Smooth muscle cell (in vitro differentiated cells): ENCODE results near the gene CDNF. TPM values are rescaled to one million over a fixed set of nuclear protein-coding genes. Genes with fewer than 3 reads are reported as not detected.

ENCODE experiments used
- DNase-seq: peaks from one replicate; lab custom pipeline; 2025; ENCODE audit not compliant: unreplicated experiment; lab: John Stamatoyannopoulos, UW
- H2AFZ ChIP-seq: fragments of 200-600 bp; sonication (generic); 2 replicates; pipeline ENCODE4 v1.6.0; 2016; ENCODE audit warnings: antibody characterized with exemption, low read depth, mild to moderate bottlenecking
- H3F3A ChIP-seq: fragments of 200-600 bp; sonication (generic); 2 replicates; pipeline ENCODE4 v1.6.0; 2017; ENCODE audit warnings: antibody characterized with exemption, low read depth
- H3K27ac ChIP-seq: fragments of 200-600 bp; sonication (generic); 2 replicates; pipeline ENCODE4 v1.5.1; 2016; ENCODE audit warnings: low read depth, mild to moderate bottlenecking
- H3K27me3 ChIP-seq: fragments of 200-600 bp; sonication (generic); 2 replicates; pipeline ENCODE4 v1.6.1; 2016; ENCODE audit warnings: low read depth, mild to moderate bottlenecking
- H3K36me3 ChIP-seq: fragments of 200-600 bp; sonication (generic); 2 replicates; pipeline ENCODE4 v1.5.1; 2016; ENCODE audit warnings: low read depth
- H3K4me1 ChIP-seq: fragments of 200-600 bp; sonication (generic); 2 replicates; pipeline ENCODE4 v1.5.1; 2016; ENCODE audit warnings: low read depth
- H3K4me2 ChIP-seq: fragments of 200-600 bp; sonication (generic); 2 replicates; pipeline ENCODE4 v1.6.0; 2016; ENCODE audit warnings: mild to moderate bottlenecking
- H3K4me3 ChIP-seq: fragments of 200-600 bp; sonication (generic); 2 replicates; pipeline ENCODE4 v1.5.1; 2016; ENCODE audit warnings: mild to moderate bottlenecking
- H3K79me2 ChIP-seq: fragments of 200-600 bp; sonication (generic); 2 replicates; pipeline ENCODE4 v1.6.0; 2016; ENCODE audit warnings: low read depth, mild to moderate bottlenecking
- H3K9ac ChIP-seq: fragments of 200-600 bp; sonication (generic); 2 replicates; pipeline ENCODE4 v1.6.0; 2016; ENCODE audit warnings: low read depth
- H3K9me3 ChIP-seq: fragments of 200-600 bp; sonication (generic); replicated peaks from 2 replicates; pipeline ENCODE4 v1.5.1; 2016; ENCODE audit warnings: low read depth
- H4K20me1 ChIP-seq: fragments of 200-600 bp; sonication (generic); 2 replicates; pipeline ENCODE4 v1.6.0; 2016; ENCODE audit warnings: low read depth
- WGBS: methylation state at CpG from one replicate; pipeline ENCODE4 v1.1.7; 2016; ENCODE audit warnings: low lambda C conversion rate; 5-methylcytosine and 5-hydroxymethylcytosine counted together
- polyA plus RNA-seq: library from polyadenylated mRNA; unstranded; fragments of >200 nt; fragmentation: Nextera tagmentation; extraction: Ambion mirVana; gene quantifications from 2 replicates; pipeline ENCODE4 v1.2.1, GENCODE V29; 2016
- total RNA-seq: library from RNA; depleted of rRNA; stranded (reverse); fragments of >200 nt; gene quantifications from 2 replicates; pipeline ENCODE4 v1.2.3, GENCODE V29; 2014
- TF ChIP-seq, protein P1 (sequence below): fragments of 200-600 bp; sonication (generic); IDR thresholded peaks from 2 replicates; pipeline ENCODE4 v1.5.1; 2017; ENCODE audit warnings: borderline replicate concordance, mild to moderate bottlenecking, antibody characterized with exemption; ENCODE audit not compliant: insufficient read depth, poor library complexity, severe bottlenecking

Gene CDNF
- total and polyA plus RNA-seq, 2 experiments from 2014 or later = 0.63 to 4.1 TPM

DNA sequence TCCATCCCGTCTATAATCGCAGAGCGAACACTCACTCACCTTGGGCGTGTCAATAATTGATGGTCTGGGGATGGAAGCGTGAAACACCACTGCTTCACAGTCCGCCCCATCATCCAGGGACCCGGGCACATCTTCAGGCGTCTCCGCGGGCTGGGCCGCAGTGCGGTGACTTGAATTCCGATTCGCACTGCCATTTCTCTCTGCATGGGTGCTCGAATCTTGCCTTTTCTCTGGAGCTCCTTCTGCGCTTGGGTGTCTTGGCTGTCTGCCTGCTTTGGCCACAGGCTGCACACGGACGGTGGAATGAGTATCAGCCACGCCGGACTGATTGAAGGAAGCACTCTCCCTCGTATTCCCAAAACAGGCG is 63.6 kb downstream of the CDNF start:
- WGBS = 95% methylated on average over 22 of the region's 22 CpGs
- H3K4me2 ChIP-seq = no peak overlapping the region

GRCh38 chr10:14773551-14774213 is 64.2 kb downstream of the CDNF start:
- no peaks in the 10 kb centered on the region for H3K79me2 ChIP-seq
- TF ChIP-seq, protein P1, sequence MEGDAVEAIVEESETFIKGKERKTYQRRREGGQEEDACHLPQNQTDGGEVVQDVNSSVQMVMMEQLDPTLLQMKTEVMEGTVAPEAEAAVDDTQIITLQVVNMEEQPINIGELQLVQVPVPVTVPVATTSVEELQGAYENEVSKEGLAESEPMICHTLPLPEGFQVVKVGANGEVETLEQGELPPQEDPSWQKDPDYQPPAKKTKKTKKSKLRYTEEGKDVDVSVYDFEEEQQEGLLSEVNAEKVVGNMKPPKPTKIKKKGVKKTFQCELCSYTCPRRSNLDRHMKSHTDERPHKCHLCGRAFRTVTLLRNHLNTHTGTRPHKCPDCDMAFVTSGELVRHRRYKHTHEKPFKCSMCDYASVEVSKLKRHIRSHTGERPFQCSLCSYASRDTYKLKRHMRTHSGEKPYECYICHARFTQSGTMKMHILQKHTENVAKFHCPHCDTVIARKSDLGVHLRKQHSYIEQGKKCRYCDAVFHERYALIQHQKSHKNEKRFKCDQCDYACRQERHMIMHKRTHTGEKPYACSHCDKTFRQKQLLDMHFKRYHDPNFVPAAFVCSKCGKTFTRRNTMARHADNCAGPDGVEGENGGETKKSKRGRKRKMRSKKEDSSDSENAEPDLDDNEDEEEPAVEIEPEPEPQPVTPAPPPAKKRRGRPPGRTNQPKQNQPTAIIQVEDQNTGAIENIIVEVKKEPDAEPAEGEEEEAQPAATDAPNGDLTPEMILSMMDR = no peak
- no peak for DNase-seq
- no peaks in the 10 kb centered on the region for H3K4me1 ChIP-seq
- H3K36me3 ChIP-seq = no peaks in the 10 kb centered on the region
- no peak overlapping the region for H3K27ac ChIP-seq
- no peak overlapping the region for H2AFZ ChIP-seq
- H3F3A ChIP-seq = no peaks in the 10 kb centered on the region
- H3K27me3 ChIP-seq = peaks cover 8% of the 10 kb centered on the region
- no peak overlapping the region for H3K9ac ChIP-seq
- H3K4me3 ChIP-seq = no peak overlapping the region
- H3K4me2 ChIP-seq = no peak overlapping the region
- 94% methylated on average over 10 of the region's 10 CpGs for WGBS
- no peaks in the 10 kb centered on the region for H3K9me3 ChIP-seq
- no peaks in the 10 kb centered on the region for H4K20me1 ChIP-seq

More for the DNA sequence above, 63.6 kb downstream of the CDNF start:
- Histone ChIP-seq H3K27ac (no peak overlapping the region), H3K27me3 (peaks cover 8% of the 10 kb centered on the region), H3K4me3 (no peak overlapping the region), H3K79me2 (no peaks in the 10 kb centered on the region), H4K20me1 (no peaks in the 10 kb centered on the region), H3K36me3 (no peaks in the 10 kb centered on the region), H2AFZ (no peak overlapping the region), H3K9me3 (no peaks in the 10 kb centered on the region), H3K4me1 (no peaks in the 10 kb centered on the region), H3K9ac (no peak overlapping the region), H3F3A (no peaks in the 10 kb centered on the region)
- no peak for DNase-seq
- TF ChIP-seq, protein P1 = no peak

GRCh38 chr10:14772399-14772798 is 65.4 kb downstream of the CDNF start:
- H3K27me3 ChIP-seq = peaks cover 8% of the 10 kb centered on the region
- 86% methylated on average over 7 of the region's 7 CpGs for WGBS

DNA sequence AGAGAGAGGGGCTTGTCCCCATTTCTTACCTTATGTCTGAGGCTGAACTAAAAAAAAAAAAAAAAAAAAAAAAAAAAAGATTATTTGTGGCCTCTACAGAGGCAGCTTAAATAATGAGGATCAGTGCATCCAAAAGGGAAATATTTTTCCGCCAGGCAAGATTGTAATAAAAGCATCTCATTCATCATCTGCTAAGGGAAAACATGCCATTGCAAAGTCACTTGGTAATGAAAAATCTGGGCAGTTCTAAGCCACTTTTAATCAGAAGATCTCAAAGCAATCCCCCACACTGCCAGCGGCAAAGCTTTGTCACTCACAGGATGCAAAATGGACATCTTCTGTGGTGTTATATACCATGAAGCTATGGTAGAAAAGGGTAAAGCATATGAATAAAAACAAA is 66.9 kb downstream of the CDNF start:
- H3K4me2 ChIP-seq = no peak overlapping the region
- H3K27ac ChIP-seq = no peak overlapping the region
- H3K4me3 ChIP-seq = no peak overlapping the region
- H4K20me1 ChIP-seq = no peaks in the 10 kb centered on the region
- TF ChIP-seq, protein P1 = no peak
- DNase-seq = no peak
- H3K9ac ChIP-seq = no peak overlapping the region
- H3K27me3 ChIP-seq = peaks cover 11% of the 10 kb centered on the region
- H3K9me3 ChIP-seq = no peaks in the 10 kb centered on the region
- no peaks in the 10 kb centered on the region for H3K79me2 ChIP-seq
- H2AFZ ChIP-seq = no peak overlapping the region
- H3K4me1 ChIP-seq = no peaks in the 10 kb centered on the region
- 94% methylated on average over 2 of the region's 2 CpGs for WGBS
- no peaks in the 10 kb centered on the region for H3K36me3 ChIP-seq
- H3F3A ChIP-seq = no peaks in the 10 kb centered on the region

More at GRCh38 chr10:14772399-14772798, 65.4 kb downstream of the CDNF start:
- H2AFZ ChIP-seq = no peak overlapping the region
- H3K27ac ChIP-seq = no peak overlapping the region
- no peak for DNase-seq
- H4K20me1 ChIP-seq = no peaks in the 10 kb centered on the region
- no peaks in the 10 kb centered on the region for H3K36me3 ChIP-seq
- no peak overlapping the region for H3K4me3 ChIP-seq
- no peaks in the 10 kb centered on the region for H3F3A ChIP-seq
- H3K79me2 ChIP-seq = no peaks in the 10 kb centered on the region
- H3K9ac ChIP-seq = no peak overlapping the region
- TF ChIP-seq, protein P1 = no peak
- no peaks in the 10 kb centered on the region for H3K4me1 ChIP-seq
- H3K4me2 ChIP-seq = no peak overlapping the region
- no peaks in the 10 kb centered on the region for H3K9me3 ChIP-seq
